GM19468 (cell line): ENCODE measurements around the gene CDH7.

Source experiments
- ATAC-seq: cut with Tn5 transposase; IDR thresholded peaks from one replicate; pipeline ENCODE4 v1.9.1; 2021; ENCODE audit warnings: mild to moderate bottlenecking, moderate library complexity, moderate number of reproducible peaks; ENCODE audit not compliant: unreplicated experiment; ENCODE audit errors: extremely low read depth

Gene CDH7

DNA sequence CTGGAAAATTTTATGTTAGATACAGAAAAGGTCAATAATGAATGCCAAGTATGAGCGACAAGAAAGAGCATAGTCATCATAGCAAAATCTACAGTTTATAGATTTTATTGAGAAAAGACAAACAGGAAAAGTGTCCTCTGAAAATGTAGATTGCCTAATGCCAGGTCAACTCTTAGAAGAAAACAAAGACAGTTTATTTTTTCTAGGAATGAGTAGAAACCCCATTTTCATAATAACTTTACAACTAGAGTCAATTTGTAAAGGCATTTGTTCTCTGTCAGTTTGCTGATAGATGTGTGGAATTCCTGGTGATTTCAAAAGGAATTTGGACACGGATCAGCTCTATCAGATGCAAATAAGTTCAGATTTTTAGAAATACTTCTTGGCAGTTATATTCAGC is 16.6 kb downstream of the CDH7 start:
- no peak for ATAC-seq

DNA sequence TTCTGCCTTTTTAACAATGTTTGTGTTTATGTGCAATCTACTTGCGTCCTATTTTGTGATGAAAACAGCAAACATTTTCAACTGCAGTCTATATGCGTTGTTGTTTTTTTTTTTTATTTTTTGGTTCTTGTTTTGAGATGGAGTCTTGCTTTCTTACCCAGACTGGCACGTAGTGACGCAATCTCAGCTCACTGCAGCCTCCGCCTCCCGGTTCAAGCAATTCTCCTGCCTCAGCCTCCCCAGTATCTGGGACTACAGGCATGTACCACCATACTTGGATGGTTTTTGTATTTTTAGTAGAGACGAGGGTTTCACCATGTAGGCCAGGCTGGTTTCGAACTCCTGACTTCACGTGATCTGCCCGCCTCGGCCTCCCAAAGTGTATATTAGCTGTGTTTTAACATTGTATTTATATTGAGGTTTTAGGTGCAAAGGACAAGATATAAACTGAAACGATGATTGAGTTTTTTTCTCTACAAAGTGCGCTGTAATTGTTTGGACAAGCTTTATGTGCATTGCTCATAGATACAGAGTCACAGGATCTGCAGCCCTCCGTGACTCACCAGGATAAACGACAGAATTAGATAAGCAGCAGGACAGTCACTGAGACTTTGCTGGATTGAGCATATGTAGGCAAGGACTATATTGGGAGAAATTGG is 17.4 kb downstream of the CDH7 start:
- no peak for ATAC-seq

DNA sequence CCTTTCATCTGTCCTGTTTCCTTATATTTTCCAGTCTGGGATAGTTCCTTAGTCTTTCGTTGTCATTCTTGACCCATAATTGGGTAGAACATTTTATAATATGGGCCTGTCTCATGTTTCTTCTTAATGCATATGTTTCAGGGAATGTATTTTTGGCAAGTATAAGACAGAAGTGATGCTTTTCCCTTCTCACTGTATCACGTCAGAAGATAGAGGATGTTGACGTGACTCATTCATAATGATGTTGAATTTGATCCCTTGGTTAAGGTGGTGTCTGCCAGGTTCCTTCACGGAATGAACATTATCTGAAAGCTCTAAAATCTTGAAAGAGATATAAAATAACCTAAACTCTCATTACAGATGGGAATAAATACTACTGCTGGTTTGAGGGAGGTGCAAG is 18.8 kb downstream of the CDH7 start:
- no peak for ATAC-seq

DNA sequence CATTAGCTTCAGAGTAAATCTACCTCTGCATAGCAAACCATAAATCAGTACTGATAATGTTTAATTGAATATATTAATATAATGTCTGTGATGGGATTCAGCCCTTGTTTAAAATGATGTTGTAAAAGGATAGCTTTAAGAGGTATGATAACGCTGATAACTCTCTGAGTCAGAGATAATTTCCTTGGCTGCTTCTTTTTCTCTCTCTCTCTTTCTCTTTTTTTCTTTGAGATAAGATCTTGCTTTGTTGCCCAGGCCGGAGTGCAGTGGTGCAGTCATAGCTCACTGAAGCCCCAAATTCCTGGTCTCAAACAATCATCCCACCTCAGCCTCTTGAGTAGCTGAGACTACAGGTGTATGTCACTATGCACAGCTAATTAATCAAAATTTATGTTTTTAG is 35.7 kb downstream of the CDH7 start:
- no peak for ATAC-seq

DNA sequence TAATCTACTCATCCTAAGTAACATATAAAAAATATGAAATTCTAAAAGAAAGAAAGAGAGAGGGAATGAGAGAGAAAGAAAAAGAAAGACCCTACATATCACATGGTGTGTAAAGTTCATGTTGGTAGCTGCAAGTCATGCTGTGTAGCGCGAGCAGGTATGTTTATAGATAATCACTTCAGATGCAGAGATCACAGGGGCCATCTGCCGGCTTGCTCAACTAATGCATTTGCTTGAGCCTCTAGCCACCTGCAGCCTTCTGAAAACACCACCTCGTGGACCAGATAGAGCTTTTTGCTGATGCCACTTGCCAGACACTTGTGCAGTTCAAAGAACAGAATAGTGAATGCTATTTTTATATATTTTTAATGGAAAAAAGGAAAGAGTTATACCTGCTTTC is 37.6 kb downstream of the CDH7 start:
- no peak for ATAC-seq

DNA sequence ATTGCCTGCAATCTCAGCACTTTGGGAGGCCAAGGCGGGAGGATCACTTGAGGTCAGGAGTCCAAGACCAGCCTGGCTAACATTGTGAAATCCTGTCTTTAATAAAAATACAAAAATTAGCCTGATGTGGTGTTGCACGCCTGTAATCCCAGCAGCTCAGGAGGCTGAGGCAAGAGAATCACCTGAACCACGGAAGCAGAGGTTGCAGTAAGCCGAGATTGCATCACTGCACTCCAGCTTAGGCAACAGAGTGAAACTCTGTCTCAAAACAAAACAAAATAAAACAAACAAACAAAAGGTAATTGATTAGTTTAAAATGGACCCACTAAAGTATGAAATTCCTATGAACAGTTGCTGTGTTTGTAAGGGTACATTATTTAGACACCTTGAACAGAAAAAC is 39.8 kb downstream of the CDH7 start:
- no peak for ATAC-seq

DNA sequence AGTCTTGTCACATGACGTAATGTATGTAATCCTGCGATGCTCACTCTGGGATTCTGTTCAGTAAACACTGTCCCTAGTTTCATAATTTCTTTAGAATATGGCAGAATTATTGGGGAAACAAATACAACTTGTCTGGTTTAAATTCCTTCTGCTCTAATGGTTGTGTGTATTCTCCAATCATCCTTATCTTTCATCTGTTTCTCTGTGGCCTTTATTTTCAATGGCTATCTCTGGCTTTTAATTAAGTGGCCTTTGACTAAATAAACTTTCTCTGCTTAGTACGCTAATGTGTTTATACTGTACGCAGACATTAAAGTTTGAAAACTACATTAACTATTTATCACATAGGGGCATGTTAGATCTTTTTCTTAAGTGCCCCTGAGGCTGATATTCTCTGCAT is 40.9 kb downstream of the CDH7 start:
- ATAC-seq, result no peak

DNA sequence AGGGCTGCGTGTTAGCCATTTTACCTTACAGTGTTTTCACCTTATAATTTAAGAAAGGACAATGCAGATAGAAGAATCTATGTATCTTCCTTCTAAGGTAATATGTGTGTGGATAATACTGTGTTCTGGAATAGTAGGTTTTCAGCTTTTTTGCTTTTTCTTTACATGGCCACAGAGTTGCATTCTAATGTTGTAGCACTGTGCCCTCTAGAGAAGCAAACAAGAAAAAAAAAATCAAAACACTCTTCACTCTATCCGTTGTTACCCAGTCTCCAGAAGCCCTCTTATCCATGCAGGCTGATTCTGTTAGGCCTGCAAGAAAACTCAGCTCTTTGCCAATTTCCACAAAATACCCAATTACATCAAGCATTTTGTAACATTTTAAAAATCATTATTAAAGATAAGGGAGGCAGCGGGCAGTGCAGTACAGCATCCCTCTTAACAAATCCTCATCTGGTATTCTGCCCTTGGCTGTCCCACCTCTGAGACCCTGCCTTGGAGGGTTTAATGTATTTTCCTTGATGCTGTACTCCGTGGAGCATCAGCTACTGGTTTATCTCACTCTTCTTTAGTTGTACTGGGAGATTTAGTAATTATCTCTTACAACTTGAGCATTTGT is 41.8 kb downstream of the CDH7 start:
- no peak for ATAC-seq

DNA sequence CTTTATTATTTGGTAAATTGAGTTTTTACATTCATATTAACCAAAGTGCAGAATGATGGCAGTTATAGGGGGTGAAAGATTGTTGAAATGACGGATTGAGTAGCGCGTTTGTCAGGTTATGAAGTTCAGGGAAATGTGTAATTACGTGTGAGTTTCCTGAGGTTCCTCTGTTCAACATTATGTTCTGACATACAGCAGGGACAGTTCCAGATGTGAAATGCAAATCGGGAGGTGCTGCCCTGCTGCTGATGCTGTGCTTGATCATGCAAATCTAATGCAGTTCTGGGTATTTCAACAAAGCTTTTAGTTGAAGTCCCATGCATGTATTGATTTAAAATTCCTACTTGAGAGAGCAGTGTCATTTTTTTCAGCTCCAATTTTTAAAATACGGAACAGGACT is 57.9 kb downstream of the CDH7 start:
- no peak for ATAC-seq

DNA sequence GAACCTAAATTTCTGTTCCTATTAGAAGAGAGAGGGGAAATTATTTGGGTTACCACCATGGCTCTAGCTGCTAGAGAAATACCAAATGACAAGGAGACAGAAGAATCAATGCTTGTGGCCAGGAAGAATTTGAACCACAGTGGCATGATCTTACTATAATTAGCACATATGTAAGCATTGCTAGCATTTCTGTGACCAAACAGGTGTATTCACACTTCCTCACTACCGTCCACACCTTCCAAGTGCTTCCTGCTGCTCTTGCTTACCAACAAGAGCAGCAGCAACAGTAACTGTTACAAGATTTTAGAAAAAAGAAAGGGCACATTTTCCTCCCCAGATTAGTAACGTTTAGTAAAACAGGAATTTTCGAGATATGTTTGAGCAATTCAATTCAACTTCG is 60.5 kb downstream of the CDH7 start:
- ATAC-seq, result no peak

DNA sequence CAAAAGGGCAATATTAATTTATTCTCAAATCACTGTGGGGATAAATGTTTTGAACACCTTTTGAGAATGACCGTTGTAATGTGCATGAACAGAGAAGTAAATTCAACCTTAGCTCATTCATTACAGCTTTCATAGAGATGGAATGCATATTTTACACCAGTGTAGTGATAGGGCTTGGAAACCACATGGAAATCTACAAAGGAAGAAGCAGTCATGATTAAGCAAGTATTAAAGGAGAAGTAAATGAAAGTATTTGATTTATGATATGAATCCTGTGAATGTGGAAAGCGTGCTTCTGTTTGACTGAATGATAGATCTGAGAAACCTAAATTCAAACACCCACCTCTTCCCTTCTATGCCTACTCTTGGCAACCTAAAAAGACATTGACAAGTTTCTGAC is 64.7 kb downstream of the CDH7 start:
- ATAC-seq, result no peak

DNA sequence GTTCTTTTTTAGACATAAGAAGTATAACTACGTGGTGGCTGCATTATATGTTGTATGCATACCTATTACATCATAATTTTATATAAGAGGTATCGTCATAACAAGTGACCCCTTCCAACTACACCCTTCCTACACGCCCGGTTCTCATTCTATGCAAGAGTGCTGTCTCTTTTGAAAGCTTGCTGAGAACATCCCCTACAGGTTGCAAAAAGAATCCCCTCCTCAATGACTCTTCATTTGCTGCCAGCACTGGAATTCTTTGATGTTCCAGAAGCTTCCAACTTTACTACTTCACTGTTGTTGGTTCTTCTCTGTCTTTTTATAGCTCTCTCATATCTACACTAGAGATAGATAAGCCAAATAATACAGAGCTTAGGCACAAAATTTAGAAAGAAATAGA is 66.4 kb downstream of the CDH7 start:
- no peak for ATAC-seq

DNA sequence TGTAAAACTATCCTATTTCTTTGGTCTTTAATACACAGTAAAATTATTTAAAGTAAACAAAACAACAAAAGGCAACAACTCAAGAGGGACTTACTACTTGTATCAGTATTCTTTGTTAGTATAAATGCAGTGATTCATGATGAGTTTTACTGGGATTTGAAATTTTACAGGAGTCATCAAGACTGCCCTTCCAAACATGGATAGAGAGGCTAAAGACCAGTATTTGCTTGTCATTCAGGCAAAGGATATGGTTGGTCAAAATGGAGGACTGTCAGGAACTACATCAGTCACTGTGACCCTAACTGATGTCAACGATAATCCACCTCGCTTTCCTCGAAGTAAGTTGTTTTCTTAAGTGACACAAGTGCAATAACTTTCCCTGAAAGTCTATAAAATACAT is 71.1 kb downstream of the CDH7 start:
- no peak for ATAC-seq

DNA sequence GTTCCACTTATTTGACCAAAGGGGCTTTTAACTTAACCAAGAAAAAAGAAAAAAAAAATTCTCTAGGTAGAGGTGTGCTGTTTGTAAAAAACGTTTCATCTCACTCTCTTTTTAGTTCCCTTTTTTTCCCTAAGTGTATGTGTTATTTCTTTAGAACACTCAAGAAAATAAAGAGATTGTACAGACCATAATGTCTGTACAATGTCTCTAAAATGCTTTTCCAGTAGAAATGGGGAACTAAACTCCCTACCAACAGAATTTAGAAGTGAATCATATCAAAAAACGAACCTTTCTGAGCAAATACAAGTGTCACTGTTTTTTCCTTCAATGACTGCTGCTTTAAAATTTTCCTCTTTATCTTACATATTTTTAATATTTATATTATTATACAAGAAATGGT is 72.0 kb downstream of the CDH7 start:
- no peak for ATAC-seq

DNA sequence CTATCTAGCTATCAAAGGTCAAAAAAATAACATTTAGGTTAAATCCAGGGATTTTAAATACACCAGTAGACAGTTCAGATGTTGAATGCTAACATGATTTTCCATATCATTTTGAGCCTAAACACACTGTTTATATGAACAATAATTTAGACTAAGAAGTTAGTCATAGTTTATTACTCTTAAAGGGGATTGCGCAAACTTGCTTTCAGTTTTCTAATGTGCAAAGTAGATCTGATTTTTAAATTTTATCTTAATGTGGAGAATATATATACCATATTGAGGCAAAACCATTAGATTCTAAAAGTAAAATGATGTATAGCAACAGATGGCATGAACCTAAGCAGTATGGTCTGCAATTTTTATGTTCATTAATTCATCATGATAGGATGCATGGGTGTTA is 76.6 kb downstream of the CDH7 start:
- no peak for ATAC-seq

DNA sequence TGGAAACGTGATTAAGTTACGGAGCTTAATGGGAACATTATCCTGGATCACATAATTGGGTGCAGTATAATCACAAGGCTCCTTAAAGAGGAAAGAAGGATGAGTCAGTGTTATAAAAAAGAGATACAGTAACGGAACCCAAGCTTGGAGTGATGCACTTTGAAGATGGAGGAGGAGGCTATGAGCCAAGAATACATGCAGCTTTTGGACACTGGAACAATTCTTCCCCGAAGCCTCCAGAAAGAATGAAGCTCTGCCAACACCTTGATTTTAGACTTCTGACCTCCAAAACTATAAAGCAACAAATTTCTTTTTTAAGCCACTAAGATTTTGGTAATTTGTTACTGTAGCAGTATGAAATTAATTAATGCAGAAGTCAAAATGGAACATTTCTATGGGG is 85.1 kb downstream of the CDH7 start:
- no peak for ATAC-seq

DNA sequence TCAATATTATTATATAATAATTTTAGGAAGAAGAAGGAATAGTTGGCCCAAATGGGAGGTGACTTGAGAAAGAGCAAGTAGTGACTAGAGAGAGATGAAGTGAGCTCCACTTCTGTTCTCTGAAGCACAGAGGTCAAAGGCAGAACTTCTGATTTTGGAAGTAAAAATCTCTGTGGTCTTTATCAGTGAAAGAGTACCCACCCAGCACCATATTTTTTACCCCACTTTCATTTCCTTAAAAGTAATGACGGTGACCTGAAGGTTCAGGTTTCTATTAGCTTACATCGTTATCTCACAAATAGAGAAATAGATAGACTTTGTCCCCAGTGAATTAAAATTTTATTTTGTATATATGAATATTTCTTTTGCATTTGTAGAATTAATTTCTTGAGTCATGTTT is 95.3 kb downstream of the CDH7 start:
- no peak for ATAC-seq

DNA sequence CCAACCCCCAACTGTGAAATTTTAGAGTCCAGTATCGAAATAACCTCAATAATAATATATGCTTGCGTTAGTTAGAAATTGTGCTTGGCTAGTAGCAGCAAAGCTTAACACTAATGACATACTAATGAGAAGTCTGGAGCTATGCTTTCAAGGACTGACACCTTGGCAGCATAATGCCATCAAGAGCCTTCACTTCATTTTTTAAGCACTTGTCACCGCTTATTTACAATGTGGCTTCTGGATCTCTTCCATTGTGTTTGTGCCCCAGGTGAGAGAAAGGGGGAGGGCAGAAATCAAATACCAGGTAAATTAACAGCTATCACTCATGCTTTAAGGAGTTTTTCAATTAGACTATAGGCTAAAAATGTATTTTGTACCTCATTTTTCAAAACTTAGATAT is 101.5 kb downstream of the CDH7 start:
- ATAC-seq, result no peak

DNA sequence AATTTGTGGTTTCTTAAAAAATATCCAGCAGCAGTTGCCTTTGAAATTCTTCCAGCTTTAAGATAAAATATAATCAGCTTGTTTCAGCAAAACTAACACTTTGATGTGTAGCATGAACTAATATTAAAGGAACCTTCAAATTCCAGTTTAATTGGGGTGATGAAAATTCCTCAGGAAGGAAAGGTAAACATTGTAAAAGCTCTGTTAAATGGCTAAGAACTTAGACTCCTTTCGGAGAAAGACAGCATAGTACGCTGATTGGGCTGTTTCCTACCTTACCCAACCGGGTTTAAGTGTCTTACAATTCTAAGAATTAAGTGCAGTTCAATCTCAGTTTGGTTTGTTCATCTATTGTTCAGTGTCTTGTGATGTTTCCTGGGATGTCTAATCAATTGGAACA is 108.3 kb downstream of the CDH7 start:
- no peak for ATAC-seq

DNA sequence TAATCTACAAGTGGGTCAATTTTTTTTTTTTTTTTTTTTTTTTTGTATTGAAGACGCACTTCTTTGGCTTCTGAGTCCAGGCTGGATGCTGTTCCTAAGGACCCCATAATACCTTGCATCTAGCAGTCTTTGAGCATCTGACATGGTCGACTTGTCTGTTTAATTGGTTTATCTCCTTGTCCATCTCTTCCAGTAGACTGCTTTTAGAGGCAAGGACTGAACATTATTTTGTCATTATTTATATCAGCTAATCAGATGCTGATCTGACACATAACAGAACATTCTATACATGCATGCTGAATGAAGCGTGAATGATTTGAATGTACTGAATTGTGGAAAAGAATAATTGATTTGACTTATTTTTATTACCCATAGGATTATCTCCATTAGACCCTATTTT is 118.7 kb downstream of the CDH7 start:
- ATAC-seq, result no peak

DNA sequence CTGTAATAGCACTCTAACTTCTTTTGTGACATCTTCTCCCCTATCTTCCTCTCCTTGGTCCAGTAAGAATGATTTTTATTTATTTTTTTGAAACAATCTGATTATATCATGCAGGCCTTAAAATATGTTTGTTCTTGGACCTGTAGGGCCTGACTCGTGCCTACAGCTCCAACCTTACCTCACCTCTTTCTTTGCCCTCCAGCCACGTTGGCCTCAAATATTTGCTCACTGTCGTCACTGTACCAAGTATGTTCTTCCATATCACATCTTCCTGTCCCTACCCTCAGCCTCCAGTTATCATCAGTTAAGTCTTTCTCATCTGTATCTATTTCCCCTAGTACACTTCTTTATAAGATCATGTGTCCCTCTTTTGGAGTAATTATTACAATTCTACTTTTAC is 125.5 kb downstream of the CDH7 start:
- no peak for ATAC-seq

DNA sequence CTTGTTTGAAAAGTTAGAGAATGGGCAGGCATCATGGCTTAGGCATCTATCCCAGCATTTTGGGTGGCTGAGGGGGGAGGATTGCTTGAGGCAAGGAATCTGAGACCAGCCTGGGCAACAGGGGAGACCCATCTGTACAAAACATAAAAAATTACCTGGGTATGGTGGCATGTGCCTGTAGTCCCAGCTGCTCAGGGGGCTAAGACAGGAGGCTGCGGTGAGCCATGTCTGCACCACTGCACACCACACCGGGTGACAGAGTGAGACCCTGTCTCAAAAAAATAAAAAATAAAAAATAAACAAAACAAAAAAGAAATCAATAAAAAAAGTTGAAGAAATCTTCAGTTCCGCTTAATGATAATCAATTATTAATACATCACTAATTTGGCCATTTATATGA is 146.5 kb downstream of the CDH7 start:
- no peak for ATAC-seq

DNA sequence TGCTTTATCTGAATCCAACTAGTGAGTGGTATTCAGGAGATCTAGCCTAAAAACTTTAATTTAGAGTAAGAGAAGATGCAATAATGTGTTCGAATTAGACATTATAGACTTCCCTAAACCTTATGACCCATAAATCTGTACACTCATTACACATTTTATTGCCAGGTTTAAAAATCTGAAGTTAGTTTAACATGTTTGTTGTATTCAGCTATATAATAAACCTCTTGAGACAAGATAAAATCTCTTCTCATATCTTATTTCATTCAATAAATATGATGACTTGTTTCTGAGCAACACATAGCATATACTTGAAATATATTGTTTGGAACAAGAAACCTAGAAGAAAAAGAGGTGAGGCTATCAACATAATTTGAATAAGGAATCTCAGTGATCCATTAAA is 150.7 kb downstream of the CDH7 start:
- no peak for ATAC-seq
